OCI-LY7 (cell line): ENCODE measurements around the gene TMEM39A. TPM values are rescaled to one million over a fixed set of nuclear protein-coding genes. Genes with fewer than 3 reads are reported as not detected.

Experiments
- BruUV-seq: library from RNA; stranded (reverse); fragments of 400-500 nt; replicated peaks from 2 replicates; lab custom pipeline; 2021; lab: Mats Ljungman, UMichigan
- CTCF ChIA-PET: fragments of 300-600 bp; sonication (Branson Sonifier 250); formaldehyde crosslinking; loops from one replicate; lab custom pipeline; 2022; ENCODE audit warnings: antibody characterized with exemption; ENCODE audit not compliant: unreplicated experiment; lab: Charles Lee
- POLR2A ChIA-PET: fragments of 300-600 bp; sonication (Branson Sonifier 250); formaldehyde crosslinking; loops from one replicate; lab custom pipeline; 2022; ENCODE audit warnings: antibody characterized with exemption; lab: Charles Lee
- DNase-seq: peaks from one replicate; pipeline ENCODE4 v3.0.0-alpha.2; 2015; ENCODE audit warnings: low spot score
- H2AFZ ChIP-seq: fragments of 200-600 bp; sonication (generic), shearing (Covaris generic); 2 replicates; pipeline ENCODE4 v1.6.1; 2014; ENCODE audit warnings: mild to moderate bottlenecking, antibody characterized with exemption, low read length, moderate library complexity
- H3K27ac ChIP-seq: fragments of 200-600 bp; sonication (generic); 2 replicates; pipeline ENCODE4 v1.5.1; 2014; ENCODE audit warnings: mixed run types, low read depth, mild to moderate bottlenecking, moderate library complexity, low read length, inconsistent platforms; ENCODE audit not compliant: poor library complexity, severe bottlenecking
- H3K36me3 ChIP-seq: fragments of 200-600 bp; sonication (generic); 2 replicates; pipeline ENCODE4 v1.6.1; 2014; ENCODE audit warnings: mild to moderate bottlenecking, antibody characterized with exemption, low read length, moderate library complexity, mixed read lengths; ENCODE audit not compliant: insufficient read depth
- H3K4me1 ChIP-seq: fragments of 200-600 bp; sonication (generic); 2 replicates; pipeline ENCODE4 v1.5.1; 2014; ENCODE audit warnings: mild to moderate bottlenecking, low read length; ENCODE audit not compliant: insufficient read depth, poor library complexity, severe bottlenecking
- H3K4me2 ChIP-seq: fragments of 200-600 bp; sonication (generic); 2 replicates; pipeline ENCODE4 v1.6.1; 2014; ENCODE audit warnings: mild to moderate bottlenecking, low read length
- H3K4me3 ChIP-seq: fragments of 200-600 bp; sonication (generic); 2 replicates; pipeline ENCODE4 v1.5.1; 2014; ENCODE audit warnings: mild to moderate bottlenecking, low read depth, low read length; ENCODE audit not compliant: poor library complexity, severe bottlenecking
- H3K79me2 ChIP-seq: fragments of 200-600 bp; sonication (generic); 2 replicates; pipeline ENCODE4 v1.6.1; 2016; ENCODE audit warnings: low read depth, mild to moderate bottlenecking, low read length, moderate library complexity, mixed read lengths; ENCODE audit not compliant: insufficient read depth
- H3K9me2 ChIP-seq: fragments of 200-600 bp; sonication (generic); 2 replicates; pipeline ENCODE4 v1.6.1; 2016; ENCODE audit warnings: mild to moderate bottlenecking, low read length, mixed read lengths; ENCODE audit not compliant: insufficient read depth
- H3K9me3 ChIP-seq: fragments of 200-600 bp; sonication (generic); 2 replicates; pipeline ENCODE4 v1.6.1; 2014; ENCODE audit warnings: mild to moderate bottlenecking, mixed run types, low read length, mixed read lengths
- H4K20me1 ChIP-seq: fragments of 200-600 bp; sonication (generic); 2 replicates; pipeline ENCODE4 v1.6.1; 2014; ENCODE audit warnings: mild to moderate bottlenecking, antibody characterized with exemption, low read length, moderate library complexity, mixed read lengths; ENCODE audit not compliant: insufficient read depth
- CTCF ChIP-seq: fragments of 200-600 bp; sonication (generic); conservative IDR thresholded peaks from 2 replicates; pipeline ENCODE4 v1.5.1; 2014; ENCODE audit warnings: mild to moderate bottlenecking, antibody characterized with exemption, low read length, moderate library complexity, mixed read lengths
- EZH2phosphoT487 ChIP-seq: fragments of 200-600 bp; sonication (generic); IDR thresholded peaks from 2 replicates; pipeline ENCODE4 v1.6.1; 2018; ENCODE audit warnings: low read depth, borderline replicate concordance, mild to moderate bottlenecking, mixed run types, antibody characterized with exemption, low read length, moderate library complexity, mixed read lengths
- intact Hi-C: fragments of 100-400 bp; cut with micrococcal nuclease; formaldehyde crosslinking; loops from one replicate; pipeline ENCODE4 v1.10.0; 2022; ENCODE audit not compliant: unreplicated experiment
- total RNA-seq, 2 experiments: library from RNA; depleted of rRNA in 1 of 2; stranded (reverse); fragments of >200 nt in 1 of 2; shearing (Covaris generic) in 1 of 2; gene quantifications; 2 replicates each; pipeline ENCODE4 v1.2.3, GENCODE V29; 2014 to 2022

Gene TMEM39A
- total RNA-seq, 2 experiments from 2014 or later, result 35.3 to 42.8 TPM

- no peaks in the 10 kb centered on the region for H3K9me2 ChIP-seq
- H3K27ac ChIP-seq, result no peak overlapping the region
- BruUV-seq, result no TSS peak
- no peaks in the 10 kb centered on the region for H4K20me1 ChIP-seq
- no peaks in the 10 kb centered on the region for H3K9me3 ChIP-seq
- no peak overlapping the region for H3K4me3 ChIP-seq
- ChIA-PET CTCF (no interaction called here), POLR2A (no interaction called here)
- intact Hi-C loops, result loop anchor here (1.0 to 10.0 kb wide), 3 partner anchors 87 to 301 kb away; partner anchors contain the start of genes CD80 and POGLUT1
- H3K79me2 ChIP-seq, result no peaks in the 10 kb centered on the region
- no peak for TF ChIP-seq EZH2phosphoT487
- TF ChIP-seq CTCF, result no peak; the same call in 1 of the 2 replicates
- no peak overlapping the region for H2AFZ ChIP-seq
- H3K4me2 ChIP-seq, result no peak overlapping the region
- no peak for DNase-seq
- no peaks in the 10 kb centered on the region for H3K4me1 ChIP-seq
- no peaks in the 10 kb centered on the region for H3K36me3 ChIP-seq
These were observed 82.7 kb downstream of the TMEM39A start for GRCh38 chr3:119380697-119381096.

Other genes with a start within 250 kb of the TMEM39A start
- gene B4GALT4, start 222.7 kb downstream of the TMEM39A start, total RNA-seq (2014; rRNA removed; shearing (Covaris generic)), result 17.3 and 20.3 TPM in 2 replicates
- gene B4GALT4, start 222.7 kb downstream of the TMEM39A start, total RNA-seq (2022), result 16.6 and 18.5 TPM in 2 replicates
- 4.1 TPM in 2 replicates for gene ARHGAP31, start 169.2 kb downstream of the TMEM39A start, total RNA-seq (2014; rRNA removed; shearing (Covaris generic))
- gene ARHGAP31, start 169.2 kb downstream of the TMEM39A start, total RNA-seq (2022), result 2.8 and 4.0 TPM in 2 replicates
- 17.6 and 21.0 TPM in 2 replicates for gene POGLUT1, start 5.3 kb upstream of the TMEM39A start, total RNA-seq (2014; rRNA removed; shearing (Covaris generic))
- gene POGLUT1, start 5.3 kb upstream of the TMEM39A start, total RNA-seq (2022), result 25.4 and 27.0 TPM in 2 replicates
- gene TIMMDC1, start 34.9 kb upstream of the TMEM39A start, total RNA-seq (2014; rRNA removed; shearing (Covaris generic)), result 54.6 and 61.0 TPM in 2 replicates
- gene TIMMDC1, start 34.9 kb upstream of the TMEM39A start, total RNA-seq (2022), result 92.7 and 92.9 TPM in 2 replicates
- not detected in 2 replicates for gene CD80, start 96.0 kb upstream of the TMEM39A start, total RNA-seq (2014; rRNA removed; shearing (Covaris generic))
- not detected in 2 replicates for gene CD80, start 96.0 kb upstream of the TMEM39A start, total RNA-seq (2022)
- not detected in 2 replicates for gene ADPRH, start 115.9 kb upstream of the TMEM39A start, total RNA-seq (2014; rRNA removed; shearing (Covaris generic))
- not detected in 2 replicates for gene ADPRH, start 115.9 kb upstream of the TMEM39A start, total RNA-seq (2022)
- gene PLA1A, start 134.3 kb upstream of the TMEM39A start, total RNA-seq (2014; rRNA removed; shearing (Covaris generic)), result not detected in 2 replicates
- not detected in 2 replicates for gene PLA1A, start 134.3 kb upstream of the TMEM39A start, total RNA-seq (2022)
- 0.16 and 1.1 TPM in 2 replicates for gene POPDC2, start 197.0 kb upstream of the TMEM39A start, total RNA-seq (2014; rRNA removed; shearing (Covaris generic))
- 0.96 and 1.3 TPM in 2 replicates for gene POPDC2, start 197.0 kb upstream of the TMEM39A start, total RNA-seq (2022)
- 77.3 and 109 TPM in 2 replicates for gene COX17, start 213.8 kb upstream of the TMEM39A start, total RNA-seq (2014; rRNA removed; shearing (Covaris generic))
- 78.5 and 80.0 TPM in 2 replicates for gene COX17, start 213.8 kb upstream of the TMEM39A start, total RNA-seq (2022)
- gene CFAP91, start 239.4 kb upstream of the TMEM39A start, total RNA-seq (2014; rRNA removed; shearing (Covaris generic)), result not detected in 2 replicates
- gene CFAP91, start 239.4 kb upstream of the TMEM39A start, total RNA-seq (2022), result not detected in 2 replicates